Vagina (tissue), 2 donors: ENCODE results near the gene RPGR. TPM values are rescaled to one million over a fixed set of nuclear protein-coding genes. Genes with fewer than 3 reads are reported as not detected.

ENCODE experiments used
- DNase-seq, 2 donors: peaks; one replicate each; pipeline ENCODE4 v3.0.0-alpha.2; 2017; ENCODE audit errors: extremely low spot score in 2 of 2
- H3K27ac ChIP-seq: fragments of 200-600 bp; sonication (generic); one replicate; pipeline ENCODE4 v1.5.1; 2019
- H3K27me3 ChIP-seq: fragments of 200-600 bp; sonication (generic); one replicate; pipeline ENCODE4 v1.5.1; 2019
- H3K36me3 ChIP-seq, 2 donors: fragments of 200-600 bp; sonication (generic); one replicate each; pipeline ENCODE4 v1.5.1; 2017 to 2019
- H3K4me1 ChIP-seq: fragments of 200-600 bp; sonication (generic); one replicate; pipeline ENCODE4 v1.5.1; 2019
- H3K4me3 ChIP-seq, 2 donors: fragments of 200-600 bp; sonication (generic); 1 replicate in 1 of 2; 2 replicates in 1 of 2; pipeline ENCODE4 v1.5.1; 2016 to 2019
- H3K9me3 ChIP-seq: fragments of 200-600 bp; sonication (generic); one replicate; pipeline ENCODE4 v1.5.1; 2019
- CTCF ChIP-seq, 3 experiments: fragments of 450-650 bp in 2 of 3; fragments of 200-600 bp in 1 of 3; sonication (generic) in 1 of 3; IDR thresholded peaks; one replicate each; pipeline ENCODE4 v1.5.1; 2017 to 2019; ENCODE audit warnings: antibody characterized with exemption in 3 of 3, mild to moderate bottlenecking in 2 of 3, moderate library complexity in 2 of 3
- POLR2A ChIP-seq, 2 donors: fragments of 450-650 bp; IDR thresholded peaks; one replicate each; pipeline ENCODE4 v1.6.1; 2017; ENCODE audit warnings: antibody characterized with exemption in 2 of 2, mild to moderate bottlenecking in 2 of 2, moderate library complexity in 2 of 2
- POLR2AphosphoS5 ChIP-seq, 2 donors: sonication (generic); formaldehyde crosslinking; IDR thresholded peaks; one replicate each; pipeline ENCODE4 v1.9.0; 2017; ENCODE audit warnings: antibody characterized with exemption in 2 of 2, mild to moderate bottlenecking in 2 of 2, low read depth in 1 of 2; ENCODE audit not compliant: insufficient read depth in 1 of 2
- intact Hi-C: fragments of 100-400 bp; cut with DNase I; formaldehyde crosslinking; loops from one replicate; pipeline ENCODE4 v1.15.1; 2023
- small RNA-seq: library from RNA; depleted of rRNA; stranded (forward); fragments of <200 nt; gene quantifications from one replicate; pipeline ENCODE3, GENCODE V24; 2016
- total RNA-seq: library from RNA; depleted of rRNA; stranded (reverse); fragments of >200 nt; gene quantifications from one replicate; pipeline ENCODE4 v1.2.3, GENCODE V29; 2016

The RPGR gene
- total RNA-seq, 1 donor from 2014 or later: 15.0 TPM

GRCh38 chrX:38220415-38221390 is 106.6 kb downstream of the RPGR start, which contains the start of gene SRPX:
Gene SRPX (minus strand): TSS chrX:38220871. CDS start chrX:38220792, 79 bp downstream.
- Histone ChIP-seq H3K27ac (no peak within 1 kb of the TSS), H3K4me1 (no peaks in the 10 kb centered on the region), H3K4me3 (peak within 1 kb of the TSS; percentile 40 to 53), H3K27me3 (no peaks in the 10 kb centered on the region), H3K36me3 (no peaks in the 10 kb centered on the region), H3K9me3 (no peaks in the 10 kb centered on the region)
- intact Hi-C loops: loop anchor here (5.0 kb wide), 1 partner anchor 373 kb away; the partner anchor contains the start of gene DYNLT3
- no peak for DNase-seq
- TF ChIP-seq CTCF (IDR thresholded peaks at IDR 0.05) (no peak), POLR2AphosphoS5 (IDR thresholded peaks at IDR 0.05; ENCODE audit: insufficient read depth in 1 of 2, low read depth in 1 of 2) (no peak), POLR2A (IDR thresholded peaks at IDR 0.05) (no peak)

- Histone ChIP-seq H3K27me3 (no peaks in the 10 kb centered on the region), H3K9me3 (no peaks in the 10 kb centered on the region), H3K4me3 (peak overlapping the region; percentile 40 to 53), H3K4me1 (no peaks in the 10 kb centered on the region), H3K27ac (no peak overlapping the region), H3K36me3 (no peaks in the 10 kb centered on the region)
- DNase-seq: no peak
- intact Hi-C loops: loop anchor here (5.0 kb wide), 1 partner anchor 373 kb away; the partner anchor contains the start of gene DYNLT3
- TF ChIP-seq CTCF (IDR thresholded peaks at IDR 0.05) (no peak), POLR2A (IDR thresholded peaks at IDR 0.05) (no peak), POLR2AphosphoS5 (IDR thresholded peaks at IDR 0.05; ENCODE audit: insufficient read depth in 1 of 2, low read depth in 1 of 2) (peak in 1 of 2 donors; percentile 15)
Measured at GRCh38 chrX:38220024-38220414, 107.3 kb downstream of the RPGR start.

Small RNA genes lying within 50 kb of the gene (small RNA-seq; reads per million reads assigned to genes)
- not detected for gene RF00322

Other genes starting within 250 kb of the RPGR start
- 118 TPM for gene SRPX, start 106.6 kb downstream of the RPGR start, total RNA-seq
- 2.7 TPM for gene OTC, start 25.1 kb upstream of the RPGR start, total RNA-seq
- 38.5 TPM for gene TSPAN7, start 234.0 kb upstream of the RPGR start, total RNA-seq